ENCODE measurements around the gene CSTB.
"Not testable (repeated sequence)": the region's sequence is repeated elsewhere in the genome, so short reads cannot be mapped to it uniquely, and the experiment has no call there.

Gene CSTB, protein sequence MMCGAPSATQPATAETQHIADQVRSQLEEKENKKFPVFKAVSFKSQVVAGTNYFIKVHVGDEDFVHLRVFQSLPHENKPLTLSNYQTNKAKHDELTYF

DNA sequence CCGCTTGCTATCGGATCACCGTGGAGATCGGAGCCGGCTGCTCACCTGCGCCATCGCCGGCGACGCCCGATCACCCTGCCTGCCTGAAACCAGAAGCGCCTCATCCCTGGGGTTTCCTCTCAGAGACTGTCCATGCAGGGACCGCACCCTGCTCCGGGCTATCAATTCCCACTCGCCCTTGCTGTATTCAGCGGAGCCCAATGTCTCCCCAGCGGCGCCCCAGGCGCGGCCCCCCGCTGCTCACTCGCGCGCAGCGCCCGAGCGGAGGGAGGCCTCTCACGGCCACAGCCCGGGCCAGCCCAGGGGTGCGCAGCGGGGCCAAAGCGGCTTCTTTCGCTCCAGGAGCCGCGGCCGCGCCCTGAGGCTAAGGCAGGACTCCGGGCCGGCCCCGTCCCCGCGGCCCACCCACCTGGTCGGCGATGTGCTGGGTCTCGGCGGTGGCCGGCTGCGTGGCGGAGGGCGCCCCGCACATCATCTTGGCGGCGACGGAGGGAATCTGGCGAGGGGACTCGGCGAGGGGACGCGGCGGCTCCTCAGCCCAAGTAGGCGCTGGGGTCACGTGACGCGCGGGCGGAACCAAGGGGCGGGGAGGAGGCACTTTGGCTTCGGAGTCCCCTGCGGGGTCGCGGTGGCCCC lies at the start of gene CSTB:
Gene CSTB, minus strand, starts transcription at position 514 of the 636 bp plus-strand sequence. Its CDS starts 39 bp downstream, at position 475.
- H3K4me3 Mint-ChIP-seq = peak within 1 kb of the TSS; percentile 93
- H3K9me3 Mint-ChIP-seq = no peaks in the 10 kb centered on the region
- H3K36me3 Mint-ChIP-seq = peaks cover 3% of the 10 kb centered on the region
- peaks cover 33% of the 10 kb centered on the region for H3K4me1 Mint-ChIP-seq
- peak within 1 kb of the TSS; percentile 72 for H3K27ac Mint-ChIP-seq
- no peaks in the 10 kb centered on the region for H3K27me3 Mint-ChIP-seq

- no peak overlapping the region for H3K27ac Mint-ChIP-seq
- H3K9me3 Mint-ChIP-seq = no peaks in the 10 kb centered on the region
- H3K36me3 Mint-ChIP-seq = no peaks in the 10 kb centered on the region
- H3K27me3 Mint-ChIP-seq = no peaks in the 10 kb centered on the region
- H3K4me1 Mint-ChIP-seq = no peaks in the 10 kb centered on the region
- no peak overlapping the region for H3K4me3 Mint-ChIP-seq
These were observed 49.3 kb upstream of the CSTB start for GRCh38 chr21:43825242-43825935.

DNA sequence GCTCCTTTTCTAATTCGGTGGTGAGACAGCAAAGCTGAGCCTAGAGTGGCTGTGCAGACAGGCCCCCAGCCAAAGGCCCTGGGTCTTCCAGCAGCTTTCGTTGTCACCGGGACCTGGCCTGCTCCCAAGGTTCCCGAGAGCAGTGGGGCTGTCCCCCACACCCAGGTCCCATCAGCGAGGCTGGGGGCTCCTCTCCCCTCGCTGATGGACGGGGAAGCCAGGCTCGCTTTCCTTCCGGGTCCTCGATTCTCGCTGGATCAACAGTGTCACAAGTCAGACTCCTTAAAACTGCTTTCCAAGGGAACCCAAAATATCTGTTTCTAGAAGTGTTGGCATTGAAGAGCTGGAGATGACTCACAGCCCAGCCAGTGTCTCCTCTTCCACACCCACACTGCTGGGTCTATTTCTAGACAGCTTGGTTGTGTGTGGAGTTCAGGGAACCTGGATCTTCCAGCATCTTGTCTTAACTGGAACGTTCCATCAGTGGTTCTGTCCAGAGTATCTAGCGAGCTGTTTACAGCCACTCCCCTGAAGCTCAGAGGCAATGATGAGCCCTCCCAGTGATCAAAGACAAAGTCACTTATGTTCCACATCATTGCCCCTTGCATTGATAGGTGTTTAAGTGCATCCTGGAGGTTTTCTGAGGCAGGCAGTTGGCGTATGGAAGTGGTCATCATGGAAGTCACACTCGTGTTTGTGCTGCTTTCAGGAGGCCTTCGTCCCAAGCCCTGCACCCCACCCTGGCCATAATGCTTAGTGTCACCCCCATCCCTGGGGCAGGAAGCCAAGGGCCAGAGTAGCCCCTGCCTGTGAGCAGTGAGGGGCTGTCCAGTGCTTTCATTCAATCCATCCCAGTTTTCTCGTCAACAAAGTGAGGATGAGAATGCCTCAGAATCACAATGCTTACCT lies 48.5 kb upstream of the CSTB start:
- no peaks in the 10 kb centered on the region for H3K27me3 Mint-ChIP-seq
- H3K4me3 Mint-ChIP-seq = no peak overlapping the region
- H3K4me1 Mint-ChIP-seq = no peaks in the 10 kb centered on the region
- no peaks in the 10 kb centered on the region for H3K36me3 Mint-ChIP-seq
- H3K27ac Mint-ChIP-seq = no peak overlapping the region
- no peaks in the 10 kb centered on the region for H3K9me3 Mint-ChIP-seq

GRCh38 chr21:43822741-43823140 lies 46.6 kb upstream of the CSTB start:
- H3K4me1 Mint-ChIP-seq, H3K4me3 Mint-ChIP-seq, H3K36me3 Mint-ChIP-seq: not testable (repeated sequence)

DNA sequence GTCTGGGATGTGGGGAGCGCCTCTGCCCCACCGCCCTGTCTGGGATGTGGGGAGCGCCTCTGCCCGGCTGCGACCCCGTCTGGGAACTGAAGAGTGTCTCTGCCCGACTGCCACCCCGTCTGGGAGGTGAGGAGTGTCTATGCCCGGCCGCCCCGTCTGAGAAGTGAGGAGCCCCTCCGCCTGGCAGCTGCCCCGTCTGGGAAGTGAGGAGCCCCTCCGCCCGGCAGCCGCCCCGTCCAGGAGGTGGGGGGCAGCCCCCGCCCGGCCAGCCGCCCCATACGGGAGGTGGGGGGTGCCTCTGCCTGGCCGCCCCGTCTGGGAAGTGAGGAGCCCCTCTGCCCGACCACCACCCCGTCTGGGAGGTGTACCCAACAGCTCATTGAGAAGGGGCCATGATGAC lies 46.1 kb upstream of the CSTB start:
- H3K4me1 Mint-ChIP-seq, H3K27me3 Mint-ChIP-seq, H3K9me3 Mint-ChIP-seq, H3K36me3 Mint-ChIP-seq, H3K4me3 Mint-ChIP-seq, H3K27ac Mint-ChIP-seq: not testable (repeated sequence)

More at GRCh38 chr21:43822741-43823140, 46.6 kb upstream of the CSTB start:
- H3K9me3 Mint-ChIP-seq, H3K27ac Mint-ChIP-seq, H3K27me3 Mint-ChIP-seq: not testable (repeated sequence)

GRCh38 chr21:43820466-43820865 lies 44.4 kb upstream of the CSTB start:
- H3K27ac Mint-ChIP-seq = no peak overlapping the region
- H3K4me1 Mint-ChIP-seq = no peaks in the 10 kb centered on the region
- H3K27me3 Mint-ChIP-seq = no peaks in the 10 kb centered on the region
- H3K9me3 Mint-ChIP-seq = peaks cover 5% of the 10 kb centered on the region
- H3K36me3 Mint-ChIP-seq = peaks cover 5% of the 10 kb centered on the region
- H3K4me3 Mint-ChIP-seq = no peak overlapping the region

DNA sequence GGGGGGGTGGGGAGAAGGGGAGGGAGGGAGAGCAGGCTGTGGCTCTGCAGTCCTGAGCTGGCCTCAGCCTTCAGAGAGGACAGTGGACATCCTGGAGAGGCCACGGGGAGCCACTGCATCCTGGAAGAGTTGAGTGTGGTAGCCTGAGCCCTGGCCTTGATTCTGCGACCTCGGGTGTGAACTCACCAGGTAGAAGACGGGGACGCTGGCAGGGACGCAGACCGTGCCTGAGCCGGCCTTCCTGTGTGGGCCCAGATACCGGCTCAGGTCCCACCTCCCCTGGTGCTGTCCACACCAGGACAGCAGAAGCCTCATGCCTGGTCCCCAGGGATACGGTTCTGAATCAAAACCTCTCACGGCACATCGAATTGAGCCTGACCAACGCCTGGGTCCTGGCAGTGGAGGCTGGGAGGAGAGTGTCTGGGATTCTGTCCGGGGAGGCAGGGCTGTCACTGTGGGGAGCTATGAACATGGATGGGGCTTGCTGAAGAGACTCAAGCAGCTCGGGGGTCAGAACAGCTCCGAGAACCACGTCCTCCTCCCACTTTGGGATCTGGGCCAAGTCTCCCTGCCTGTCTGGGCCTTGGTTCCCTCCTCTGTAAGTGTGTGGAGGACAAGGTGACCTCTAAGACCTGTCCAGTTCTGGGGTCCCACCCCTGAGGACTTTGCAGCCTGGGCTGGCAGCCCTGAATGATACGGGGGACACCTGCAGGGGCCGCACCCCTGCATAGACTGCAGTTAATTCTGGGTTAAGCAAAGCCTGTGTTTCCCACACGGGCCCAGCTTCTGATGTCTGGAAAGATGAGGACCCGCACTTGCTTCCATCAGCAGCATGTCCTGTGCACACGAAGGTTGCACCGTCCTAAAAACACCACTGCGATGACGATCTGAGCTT lies 43.6 kb upstream of the CSTB start:
- H3K27ac Mint-ChIP-seq = no peak overlapping the region
- H3K4me3 Mint-ChIP-seq = no peak overlapping the region
- H3K27me3 Mint-ChIP-seq = no peaks in the 10 kb centered on the region
- peaks cover 5% of the 10 kb centered on the region for H3K9me3 Mint-ChIP-seq
- H3K36me3 Mint-ChIP-seq = peaks cover 5% of the 10 kb centered on the region
- H3K4me1 Mint-ChIP-seq = peaks cover 2% of the 10 kb centered on the region

- Mint-ChIP-seq H3K36me3 (peaks cover 5% of the 10 kb centered on the region), H3K27me3 (no peaks in the 10 kb centered on the region), H3K9me3 (peaks cover 5% of the 10 kb centered on the region), H3K4me1 (peaks cover 3% of the 10 kb centered on the region), H3K4me3 (no peak overlapping the region), H3K27ac (no peak overlapping the region)
These were observed 42.6 kb upstream of the CSTB start for GRCh38 chr21:43818685-43819084.

GRCh38 chr21:43817157-43818086 lies 41.3 kb upstream of the CSTB start:
- Mint-ChIP-seq H3K4me3 (no peak overlapping the region), H3K4me1 (peaks cover 3% of the 10 kb centered on the region), H3K36me3 (peaks cover 5% of the 10 kb centered on the region), H3K27me3 (no peaks in the 10 kb centered on the region), H3K27ac (no peak overlapping the region), H3K9me3 (peaks cover 5% of the 10 kb centered on the region)

- H3K27ac Mint-ChIP-seq = no peak overlapping the region
- peaks cover 3% of the 10 kb centered on the region for H3K4me1 Mint-ChIP-seq
- H3K4me3 Mint-ChIP-seq = no peak overlapping the region
- peaks cover 5% of the 10 kb centered on the region for H3K9me3 Mint-ChIP-seq
- H3K36me3 Mint-ChIP-seq = peaks cover 5% of the 10 kb centered on the region
- no peaks in the 10 kb centered on the region for H3K27me3 Mint-ChIP-seq
These were observed 40.5 kb upstream of the CSTB start for GRCh38 chr21:43816611-43817071.

DNA sequence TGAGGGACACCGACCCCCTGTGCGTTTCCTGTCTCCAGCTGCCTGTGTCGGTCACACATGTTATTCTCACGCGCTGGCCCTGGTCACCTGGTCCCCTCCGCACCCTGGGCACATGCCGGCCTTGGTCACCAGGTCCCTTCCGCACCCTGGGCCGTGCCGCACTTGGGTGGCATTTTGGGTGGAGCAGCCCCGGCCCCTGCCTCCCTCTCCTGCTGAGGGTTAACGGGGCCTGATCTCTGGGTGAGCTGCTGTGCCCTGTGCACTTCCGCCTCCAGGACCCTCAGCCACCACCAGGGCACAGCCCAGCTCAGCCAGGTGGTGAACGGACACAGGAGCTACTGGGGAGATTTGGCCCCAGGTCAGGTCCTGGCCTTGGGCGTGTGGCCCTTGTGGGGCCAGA lies 39.9 kb upstream of the CSTB start:
- Mint-ChIP-seq H3K4me1 (peaks cover 3% of the 10 kb centered on the region), H3K27ac (no peak overlapping the region), H3K27me3 (no peaks in the 10 kb centered on the region), H3K9me3 (peaks cover 5% of the 10 kb centered on the region), H3K36me3 (peaks cover 5% of the 10 kb centered on the region), H3K4me3 (no peak overlapping the region)

- Mint-ChIP-seq H3K9me3 (peaks cover 5% of the 10 kb centered on the region), H3K27me3 (no peaks in the 10 kb centered on the region), H3K36me3 (peaks cover 5% of the 10 kb centered on the region), H3K27ac (no peak overlapping the region), H3K4me3 (no peak overlapping the region), H3K4me1 (peaks cover 7% of the 10 kb centered on the region)
These were observed 39.1 kb upstream of the CSTB start for GRCh38 chr21:43815107-43815613.

DNA sequence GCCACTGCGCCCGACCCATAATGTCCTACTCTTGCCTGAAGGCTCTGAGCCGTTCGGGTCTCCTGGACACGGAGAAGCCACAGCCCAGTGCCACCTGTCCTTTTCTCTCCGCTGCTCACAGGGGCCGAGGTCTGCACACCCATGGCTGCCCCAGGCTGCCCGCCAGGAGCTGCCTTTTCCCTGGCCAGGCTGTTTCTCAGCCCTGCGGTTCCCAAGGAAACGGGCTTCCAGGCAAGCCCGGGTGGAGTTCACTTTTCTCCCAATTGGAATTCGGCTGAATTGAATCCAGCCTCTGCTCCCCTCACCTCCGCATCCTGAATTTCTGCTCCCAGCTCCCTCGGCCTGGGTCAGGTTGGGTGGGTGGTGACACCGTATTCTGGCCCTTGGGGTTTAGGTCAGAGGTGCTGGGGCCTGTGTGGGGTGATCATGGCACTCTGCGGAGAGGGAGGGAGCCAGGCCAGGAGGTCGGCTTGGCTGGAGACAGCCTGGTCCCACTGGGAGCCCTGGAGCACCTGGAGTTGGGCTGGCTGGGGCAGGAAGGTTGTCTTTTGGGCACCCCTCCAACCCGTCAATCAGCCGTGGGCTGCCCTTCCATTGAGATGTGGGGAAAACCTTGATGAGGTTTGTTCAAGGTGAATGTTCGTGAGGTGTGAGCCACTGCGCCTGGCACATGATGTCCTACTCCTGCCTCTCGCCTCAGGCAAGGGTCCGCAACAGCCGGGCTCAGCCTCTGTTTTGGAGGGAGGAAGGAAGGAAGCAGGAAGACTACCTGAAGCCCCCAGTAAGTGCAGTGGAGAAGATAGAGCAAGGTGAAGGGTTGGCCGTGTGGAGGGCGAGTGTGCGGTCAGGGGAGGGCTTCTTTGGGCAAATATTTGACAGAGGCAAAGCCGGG lies 38.4 kb upstream of the CSTB start:
- peaks cover 7% of the 10 kb centered on the region for H3K4me1 Mint-ChIP-seq

More for the DNA sequence above, 38.4 kb upstream of the CSTB start:
- Mint-ChIP-seq H3K9me3 (peaks cover 5% of the 10 kb centered on the region), H3K36me3 (peaks cover 5% of the 10 kb centered on the region), H3K27me3 (no peaks in the 10 kb centered on the region), H3K4me3 (no peak overlapping the region), H3K27ac (peak overlapping the region; percentile 77)
